Stomach smooth muscle (tissue), 2 donors: ENCODE data around the gene STX18.

Source experiments
- H3K27ac ChIP-seq: one replicate; pipeline ENCODE4 v1.7.0; 2013; ENCODE audit warnings: mild to moderate bottlenecking, low read length, inconsistent platforms
- H3K27me3 ChIP-seq, 2 donors: one replicate each; pipeline ENCODE4 v1.7.0; 2013; ENCODE audit warnings: low read length in 2 of 2; ENCODE audit not compliant: insufficient read depth in 2 of 2, control insufficient read depth in 1 of 2
- H3K36me3 ChIP-seq, 2 donors: one replicate each; pipeline ENCODE4 v1.7.0; 2013; ENCODE audit warnings: low read length in 2 of 2; ENCODE audit not compliant: control insufficient read depth in 2 of 2, insufficient read depth in 2 of 2
- H3K4me1 ChIP-seq: one replicate; pipeline ENCODE4 v1.7.0; 2013; ENCODE audit warnings: low read length; ENCODE audit not compliant: control insufficient read depth, insufficient read depth
- H3K4me3 ChIP-seq, 2 donors: one replicate each; pipeline ENCODE4 v1.7.0; 2013; ENCODE audit warnings: low read length in 2 of 2
- H3K9ac ChIP-seq, 2 donors: one replicate each; pipeline ENCODE4 v1.7.0; 2013; ENCODE audit warnings: low read length in 2 of 2, mild to moderate bottlenecking in 1 of 2
- H3K9me3 ChIP-seq, 2 donors: one replicate each; pipeline ENCODE4 v1.7.0; 2013; ENCODE audit warnings: low read length in 2 of 2; ENCODE audit not compliant: control insufficient read depth in 2 of 2
- donor health status: healthy.
- donor health status: Pancreatic carcinoma.

The STX18 gene

GRCh38 chr4:4541661-4542570 is at the start of gene STX18:
TSS of gene STX18 (minus strand) at chr4:4542048. CDS start at chr4:4541964, 84 bp downstream.
- peak within 1 kb of the TSS; percentile 73 for H3K27ac ChIP-seq
- no peaks in the 10 kb centered on the region for H3K27me3 ChIP-seq
- H3K36me3 ChIP-seq = peaks cover 0 to 4% of the 10 kb centered on the region in 2 donors
- H3K9me3 ChIP-seq = no peaks in the 10 kb centered on the region
- peak within 1 kb of the TSS; percentile 92 to 94 for H3K9ac ChIP-seq
- peaks cover 23% of the 10 kb centered on the region for H3K4me1 ChIP-seq
- H3K4me3 ChIP-seq = peak within 1 kb of the TSS; percentile 96 to 98

- Histone ChIP-seq H3K9ac (no peak overlapping the region), H3K27ac (no peak overlapping the region), H3K4me1 (no peaks in the 10 kb centered on the region), H3K9me3 (peaks cover 7 to 18% of the 10 kb centered on the region in 2 donors), H3K36me3 (peaks cover 0 to 2% of the 10 kb centered on the region in 2 donors), H3K27me3 (no peaks in the 10 kb centered on the region), H3K4me3 (no peak overlapping the region)
Observed at GRCh38 chr4:4591071-4591470, 49.2 kb upstream of the STX18 start.

- Histone ChIP-seq H3K27me3 (no peaks in the 10 kb centered on the region), H3K4me3 (no peak overlapping the region), H3K36me3 (peaks cover 0 to 2% of the 10 kb centered on the region in 2 donors), H3K27ac (no peak overlapping the region), H3K9me3 (peaks cover 7 to 16% of the 10 kb centered on the region in 2 donors), H3K4me1 (no peaks in the 10 kb centered on the region), H3K9ac (no peak overlapping the region)
Observed at GRCh38 chr4:4590546-4590945, 48.7 kb upstream of the STX18 start.

DNA sequence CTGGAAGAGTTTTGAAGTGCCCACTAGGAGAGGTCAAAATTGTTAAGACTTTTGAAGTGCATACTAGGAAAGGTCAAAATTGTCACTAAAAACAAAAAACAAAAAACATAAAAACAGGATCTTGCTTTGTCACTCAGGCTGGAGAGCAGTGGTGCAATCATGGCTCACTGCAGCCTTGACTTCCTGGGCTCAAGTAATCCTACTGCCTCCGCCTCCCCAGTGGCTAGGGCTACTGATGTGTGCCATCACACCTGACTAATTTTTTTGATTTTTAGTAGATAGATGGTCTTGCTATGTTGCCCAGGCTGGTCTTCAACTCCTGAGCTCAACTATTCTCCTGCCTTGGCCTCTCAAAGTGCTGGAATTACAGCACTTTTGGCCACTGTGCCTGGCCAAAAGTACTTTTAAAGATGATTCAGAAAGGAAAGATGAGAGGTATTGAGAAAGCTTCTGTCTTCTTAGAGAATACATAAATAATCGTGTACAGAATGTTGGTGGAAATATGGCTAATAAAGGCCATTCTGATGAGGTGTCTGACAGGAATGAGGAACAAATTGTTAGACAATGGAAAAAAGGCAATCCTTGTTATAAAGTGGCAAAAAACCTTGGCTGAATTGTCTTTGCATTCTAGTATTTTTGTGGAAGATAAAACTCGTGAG is 43.3 kb upstream of the STX18 start:
- Histone ChIP-seq H3K4me1 (no peaks in the 10 kb centered on the region), H3K9ac (no peak overlapping the region), H3K36me3 (no peaks in the 10 kb centered on the region), H3K9me3 (no peaks in the 10 kb centered on the region), H3K27me3 (no peaks in the 10 kb centered on the region), H3K4me3 (no peak overlapping the region), H3K27ac (no peak overlapping the region)

- Histone ChIP-seq H3K36me3 (no peaks in the 10 kb centered on the region), H3K9me3 (no peaks in the 10 kb centered on the region), H3K27ac (no peak overlapping the region), H3K9ac (no peak overlapping the region), H3K27me3 (no peaks in the 10 kb centered on the region), H3K4me3 (no peak overlapping the region), H3K4me1 (no peaks in the 10 kb centered on the region)
Observed at GRCh38 chr4:4583606-4584005, 41.8 kb upstream of the STX18 start.

- H3K27ac ChIP-seq = no peak overlapping the region
- no peak overlapping the region for H3K9ac ChIP-seq
- H3K4me3 ChIP-seq = no peak overlapping the region
- no peaks in the 10 kb centered on the region for H3K27me3 ChIP-seq
- no peaks in the 10 kb centered on the region for H3K4me1 ChIP-seq
- H3K9me3 ChIP-seq = no peaks in the 10 kb centered on the region
- H3K36me3 ChIP-seq = no peaks in the 10 kb centered on the region
Observed at GRCh38 chr4:4582653-4583052, 40.8 kb upstream of the STX18 start.

DNA sequence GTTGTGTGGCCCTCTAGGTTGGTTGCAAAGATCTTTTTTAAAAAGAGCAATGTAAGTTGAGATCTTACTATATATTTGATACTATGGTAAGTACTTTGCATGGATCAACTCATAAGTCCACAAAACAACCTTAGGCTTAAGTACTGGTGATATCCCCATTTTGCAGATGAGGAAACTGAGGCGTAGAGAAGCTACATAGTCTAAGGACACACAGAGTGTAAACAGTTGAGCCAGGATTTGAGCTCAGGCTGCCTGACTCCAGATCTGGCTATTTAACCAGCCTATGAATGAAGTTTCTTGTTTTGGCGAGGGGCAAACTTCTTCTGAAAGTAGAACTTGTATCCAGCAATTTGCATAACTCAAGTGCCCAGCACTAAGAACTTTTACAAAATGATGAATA is 38.6 kb upstream of the STX18 start:
- Histone ChIP-seq H3K27me3 (no peaks in the 10 kb centered on the region), H3K27ac (no peak overlapping the region), H3K4me3 (no peak overlapping the region), H3K9ac (no peak overlapping the region), H3K9me3 (no peaks in the 10 kb centered on the region), H3K4me1 (peaks cover 3% of the 10 kb centered on the region), H3K36me3 (no peaks in the 10 kb centered on the region)

DNA sequence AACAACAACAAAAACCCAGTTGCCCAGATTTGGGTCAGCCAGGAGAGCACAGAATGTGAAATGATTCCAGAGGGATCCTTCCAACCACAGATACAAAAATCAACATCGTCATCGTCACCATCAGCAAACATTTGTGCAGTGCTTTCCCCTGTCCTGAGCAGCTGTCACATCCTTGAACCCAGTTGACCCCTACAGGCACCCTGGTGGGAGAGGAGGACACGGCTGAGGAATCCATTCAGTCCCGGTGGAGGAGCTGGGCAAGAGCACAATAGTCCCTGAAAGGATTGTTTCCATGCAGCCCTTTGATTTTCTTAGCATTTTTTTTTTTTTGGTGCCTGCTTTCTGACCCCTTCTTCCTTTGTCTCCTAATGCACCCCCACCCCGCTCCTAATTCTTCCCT is 37.1 kb upstream of the STX18 start:
- H3K9me3 ChIP-seq = no peaks in the 10 kb centered on the region
- no peak overlapping the region for H3K9ac ChIP-seq
- H3K4me3 ChIP-seq = no peak overlapping the region
- peaks cover 6% of the 10 kb centered on the region for H3K4me1 ChIP-seq
- H3K27ac ChIP-seq = no peak overlapping the region
- H3K36me3 ChIP-seq = no peaks in the 10 kb centered on the region
- no peaks in the 10 kb centered on the region for H3K27me3 ChIP-seq

DNA sequence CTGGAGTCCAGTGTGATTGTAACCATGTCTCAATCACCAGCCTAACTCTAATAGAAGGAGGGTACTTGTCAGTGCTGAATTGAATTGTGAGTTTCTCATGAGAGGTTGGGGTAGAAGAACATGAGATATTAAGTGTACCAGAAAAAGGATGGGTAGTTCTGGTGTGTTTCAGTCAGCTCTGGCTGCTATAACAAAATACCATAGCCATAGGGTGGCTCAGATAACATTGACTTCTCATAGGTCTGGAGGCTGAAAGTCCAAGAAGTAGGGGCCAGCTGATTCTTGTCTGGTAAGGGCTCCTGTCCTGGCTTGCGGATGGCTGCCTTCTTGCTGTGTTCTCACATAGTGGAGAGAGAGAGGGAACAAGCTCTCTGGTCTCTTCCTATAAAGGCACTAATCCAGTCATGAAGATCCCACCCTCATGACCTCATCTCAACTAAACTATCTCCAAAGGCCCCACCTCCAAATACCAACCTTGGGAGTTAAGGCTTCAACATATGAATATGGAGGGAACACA is 35.6 kb upstream of the STX18 start:
- Histone ChIP-seq H3K27ac (no peak overlapping the region), H3K4me1 (peaks cover 6% of the 10 kb centered on the region), H3K27me3 (no peaks in the 10 kb centered on the region), H3K36me3 (no peaks in the 10 kb centered on the region), H3K9me3 (no peaks in the 10 kb centered on the region), H3K4me3 (no peak overlapping the region), H3K9ac (no peak overlapping the region)

GRCh38 chr4:4575284-4576211 is 33.7 kb upstream of the STX18 start:
- Histone ChIP-seq H3K4me1 (peaks cover 6% of the 10 kb centered on the region), H3K27me3 (no peaks in the 10 kb centered on the region), H3K4me3 (peak overlapping the region; percentile 75 to 77), H3K27ac (no peak overlapping the region), H3K9me3 (no peaks in the 10 kb centered on the region), H3K9ac (peak overlapping the region; percentile 29), H3K36me3 (no peaks in the 10 kb centered on the region)
